ENCODE measurements around the gene FADS3. TPM values are rescaled to one million over a fixed set of nuclear protein-coding genes. Genes with fewer than 3 reads are reported as not detected.

Gene FADS3
- total RNA-seq, 1 donor: 127 TPM

GRCh38 chr11:61908730-61909316 is 17.5 kb upstream of the FADS3 start:
- peak; percentile 78 for DNase-seq (ENCODE audit: insufficient read length, low spot score, missing footprints)
- H3K4me2 ChIP-seq (ENCODE audit: insufficient read depth, low read length): no peak overlapping the region
- H3K9me3 ChIP-seq (ENCODE audit: low read depth, low read length): no peaks in the 10 kb centered on the region
- H3K79me2 ChIP-seq (ENCODE audit: insufficient read depth, low read length): no peaks in the 10 kb centered on the region
- no peak overlapping the region for H2AFZ ChIP-seq (ENCODE audit: low read length)
- no peaks in the 10 kb centered on the region for H3K4me1 ChIP-seq (ENCODE audit: insufficient read depth, low read length)
- H3K27me3 ChIP-seq (ENCODE audit: insufficient read depth, low read length): no peaks in the 10 kb centered on the region
- H3K4me3 ChIP-seq (ENCODE audit: insufficient read depth, low read length): no peak overlapping the region
- H3K36me3 ChIP-seq (ENCODE audit: insufficient read depth, low read length): no peaks in the 10 kb centered on the region
- TF ChIP-seq, protein P1, sequence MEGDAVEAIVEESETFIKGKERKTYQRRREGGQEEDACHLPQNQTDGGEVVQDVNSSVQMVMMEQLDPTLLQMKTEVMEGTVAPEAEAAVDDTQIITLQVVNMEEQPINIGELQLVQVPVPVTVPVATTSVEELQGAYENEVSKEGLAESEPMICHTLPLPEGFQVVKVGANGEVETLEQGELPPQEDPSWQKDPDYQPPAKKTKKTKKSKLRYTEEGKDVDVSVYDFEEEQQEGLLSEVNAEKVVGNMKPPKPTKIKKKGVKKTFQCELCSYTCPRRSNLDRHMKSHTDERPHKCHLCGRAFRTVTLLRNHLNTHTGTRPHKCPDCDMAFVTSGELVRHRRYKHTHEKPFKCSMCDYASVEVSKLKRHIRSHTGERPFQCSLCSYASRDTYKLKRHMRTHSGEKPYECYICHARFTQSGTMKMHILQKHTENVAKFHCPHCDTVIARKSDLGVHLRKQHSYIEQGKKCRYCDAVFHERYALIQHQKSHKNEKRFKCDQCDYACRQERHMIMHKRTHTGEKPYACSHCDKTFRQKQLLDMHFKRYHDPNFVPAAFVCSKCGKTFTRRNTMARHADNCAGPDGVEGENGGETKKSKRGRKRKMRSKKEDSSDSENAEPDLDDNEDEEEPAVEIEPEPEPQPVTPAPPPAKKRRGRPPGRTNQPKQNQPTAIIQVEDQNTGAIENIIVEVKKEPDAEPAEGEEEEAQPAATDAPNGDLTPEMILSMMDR (IDR thresholded peaks at IDR 0.05; ENCODE audit: extremely low read depth, low read depth, low read length): no peak
- no peak overlapping the region for H3K27ac ChIP-seq (ENCODE audit: low read depth, low read length)
- H4K20me1 ChIP-seq (ENCODE audit: insufficient read depth, low read length): peaks cover 3% of the 10 kb centered on the region

DNA sequence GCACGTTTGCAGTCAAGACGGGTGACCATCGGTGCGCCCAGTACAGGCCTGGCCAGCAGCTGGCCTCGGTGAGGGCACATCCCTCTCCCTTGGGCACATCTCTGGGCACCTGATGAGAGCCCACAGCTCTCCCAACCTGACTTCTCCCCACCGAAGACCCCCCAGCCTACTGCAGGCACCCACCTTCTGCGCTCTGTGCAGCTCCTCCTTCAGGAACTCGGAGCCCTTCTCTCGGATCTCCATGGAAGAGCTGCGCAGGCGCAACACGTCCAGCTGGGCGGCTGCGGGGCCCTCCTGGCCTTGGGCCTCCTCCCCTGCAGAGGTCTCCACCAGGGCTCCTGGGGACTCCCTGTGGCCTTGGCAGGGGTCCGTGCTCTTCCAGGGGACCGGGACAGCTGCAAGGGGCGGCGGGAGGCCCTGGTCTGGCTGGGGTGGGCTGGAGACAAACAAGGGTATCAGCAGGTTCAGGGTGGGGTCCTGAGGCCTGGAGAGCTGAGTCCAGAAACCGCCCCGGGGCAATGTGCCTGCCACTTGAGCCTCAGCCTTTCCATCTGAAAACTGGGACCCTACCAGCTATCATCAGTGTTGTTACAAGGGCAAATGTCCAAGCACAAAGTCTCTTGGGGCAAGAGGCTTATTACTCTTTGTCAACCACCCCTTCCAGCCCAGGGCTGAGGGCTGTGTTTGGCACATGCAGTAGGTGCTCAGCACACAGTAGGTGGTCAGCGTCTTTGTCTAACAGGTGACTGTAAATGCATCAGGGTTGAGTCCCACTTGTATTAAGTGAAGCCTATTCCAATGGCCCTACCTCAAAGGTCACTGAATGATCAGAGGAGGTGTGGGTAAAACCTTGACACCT is 16.8 kb upstream of the FADS3 start:
- Histone ChIP-seq H3K27me3 (ENCODE audit: insufficient read depth, low read length) (no peaks in the 10 kb centered on the region), H3K4me2 (ENCODE audit: insufficient read depth, low read length) (no peak overlapping the region), H3K4me3 (ENCODE audit: insufficient read depth, low read length) (no peak overlapping the region), H3K9me3 (ENCODE audit: low read depth, low read length) (no peaks in the 10 kb centered on the region), H2AFZ (ENCODE audit: low read length) (no peak overlapping the region), H3K79me2 (ENCODE audit: insufficient read depth, low read length) (no peaks in the 10 kb centered on the region), H3K36me3 (ENCODE audit: insufficient read depth, low read length) (no peaks in the 10 kb centered on the region), H3K4me1 (ENCODE audit: insufficient read depth, low read length) (no peaks in the 10 kb centered on the region), H3K27ac (ENCODE audit: low read depth, low read length) (no peak overlapping the region), H4K20me1 (ENCODE audit: insufficient read depth, low read length) (peaks cover 3% of the 10 kb centered on the region)
- TF ChIP-seq, protein P1 (IDR thresholded peaks at IDR 0.05; ENCODE audit: extremely low read depth, low read depth, low read length): no peak
- peak; percentile 84 for DNase-seq (ENCODE audit: insufficient read length, low spot score, missing footprints)

GRCh38 chr11:61907282-61907681 is 15.9 kb upstream of the FADS3 start:
- Histone ChIP-seq H3K9me3 (ENCODE audit: low read depth, low read length) (no peaks in the 10 kb centered on the region), H3K4me1 (ENCODE audit: insufficient read depth, low read length) (no peaks in the 10 kb centered on the region), H2AFZ (ENCODE audit: low read length) (no peak overlapping the region), H3K4me2 (ENCODE audit: insufficient read depth, low read length) (no peak overlapping the region), H3K4me3 (ENCODE audit: insufficient read depth, low read length) (no peak overlapping the region), H4K20me1 (ENCODE audit: insufficient read depth, low read length) (peaks cover 3% of the 10 kb centered on the region), H3K36me3 (ENCODE audit: insufficient read depth, low read length) (no peaks in the 10 kb centered on the region), H3K27ac (ENCODE audit: low read depth, low read length) (no peak overlapping the region), H3K79me2 (ENCODE audit: insufficient read depth, low read length) (no peaks in the 10 kb centered on the region), H3K27me3 (ENCODE audit: insufficient read depth, low read length) (no peaks in the 10 kb centered on the region)
- TF ChIP-seq, protein P1 (IDR thresholded peaks at IDR 0.05; ENCODE audit: extremely low read depth, low read depth, low read length): no peak
- DNase-seq (ENCODE audit: insufficient read length, low spot score, missing footprints): peak; percentile 42

GRCh38 chr11:61906522-61906909 is 15.2 kb upstream of the FADS3 start:
- Histone ChIP-seq H3K4me2 (ENCODE audit: insufficient read depth, low read length) (no peak overlapping the region), H2AFZ (ENCODE audit: low read length) (no peak overlapping the region), H3K9me3 (ENCODE audit: low read depth, low read length) (no peaks in the 10 kb centered on the region), H3K36me3 (ENCODE audit: insufficient read depth, low read length) (no peaks in the 10 kb centered on the region), H3K27me3 (ENCODE audit: insufficient read depth, low read length) (no peaks in the 10 kb centered on the region), H4K20me1 (ENCODE audit: insufficient read depth, low read length) (peaks cover 3% of the 10 kb centered on the region), H3K4me1 (ENCODE audit: insufficient read depth, low read length) (no peaks in the 10 kb centered on the region), H3K79me2 (ENCODE audit: insufficient read depth, low read length) (no peaks in the 10 kb centered on the region), H3K27ac (ENCODE audit: low read depth, low read length) (no peak overlapping the region), H3K4me3 (ENCODE audit: insufficient read depth, low read length) (no peak overlapping the region)
- DNase-seq (ENCODE audit: insufficient read length, low spot score, missing footprints): peak; percentile 54
- TF ChIP-seq, protein P1 (IDR thresholded peaks at IDR 0.05; ENCODE audit: extremely low read depth, low read depth, low read length): no peak

Measured in osteoblast (primary cell).